Lung (tissue), 12 donors: ENCODE measurements around the gene ITGA3. TPM values are rescaled to one million over a fixed set of nuclear protein-coding genes. Genes with fewer than 3 reads are reported as not detected.

Experiments used
- ATAC-seq: fragments of 200-7000 bp; cut with Tn5 transposase; one replicate; pipeline ENCODE4 v1.9.1; 2020; ENCODE audit warnings: moderate number of reproducible peaks; ENCODE audit not compliant: insufficient read depth, low FRiP score
- DNase-seq, 3 donors: peaks; one replicate each; pipeline ENCODE4 v3.0.0-alpha.2; 2013 to 2017
- H3K27ac ChIP-seq, 2 donors: one replicate each; pipeline ENCODE4 v1.5.1; 2013; ENCODE audit warnings: mild to moderate bottlenecking in 2 of 2, moderate library complexity in 2 of 2, control low read depth in 1 of 2, inconsistent platforms in 1 of 2, low read depth in 1 of 2, low read length in 1 of 2
- H3K27me3 ChIP-seq, 3 donors: one replicate each; pipeline ENCODE4 v1.5.1; 2013; ENCODE audit warnings: low read length in 2 of 3; ENCODE audit not compliant: control insufficient read depth in 3 of 3, insufficient read depth in 3 of 3
- H3K36me3 ChIP-seq, 4 donors: one replicate each; pipeline ENCODE4 v1.5.1; 2013; ENCODE audit warnings: low read length in 4 of 4, mild to moderate bottlenecking in 1 of 4, moderate library complexity in 1 of 4; ENCODE audit not compliant: control insufficient read depth in 4 of 4, insufficient read depth in 4 of 4
- H3K4me1 ChIP-seq, 5 donors: one replicate each; pipeline ENCODE4 v1.5.1; 2013; ENCODE audit warnings: low read length in 5 of 5, mild to moderate bottlenecking in 2 of 5, moderate library complexity in 1 of 5; ENCODE audit not compliant: control insufficient read depth in 5 of 5, insufficient read depth in 5 of 5
- H3K4me3 ChIP-seq: one replicate; pipeline ENCODE4 v1.5.1; 2013; ENCODE audit warnings: mild to moderate bottlenecking, control low read depth, moderate library complexity
- H3K9ac ChIP-seq, 2 donors: one replicate each; pipeline ENCODE4 v1.5.1; 2013; ENCODE audit warnings: low read length in 2 of 2, control low read depth in 1 of 2; ENCODE audit not compliant: insufficient read depth in 1 of 2
- H3K9me3 ChIP-seq, 4 donors: one replicate each; pipeline ENCODE4 v1.5.1; 2013; ENCODE audit warnings: low read length in 3 of 4, mild to moderate bottlenecking in 1 of 4, moderate library complexity in 1 of 4; ENCODE audit not compliant: control insufficient read depth in 4 of 4, insufficient read depth in 3 of 4
- WGBS, 2 donors: extraction: QIAGEN DNeasy Blood & Tissue Kit; methylation state at CpG; one replicate each; pipeline ENCODE4 v1.1.7; 2013; 5-methylcytosine and 5-hydroxymethylcytosine counted together
- polyA plus RNA-seq, 2 donors: library from polyadenylated mRNA; stranded (reverse); fragments of 200-250 nt; gene quantifications; one replicate each; pipeline ENCODE4 v1.2.1, GENCODE V29; 2013
- total RNA-seq, 2 donors: library from RNA; depleted of rRNA in 1 of 2; stranded (reverse); fragments of >200 nt in 1 of 2; gene quantifications; one replicate each; pipeline ENCODE4 v1.2.1, GENCODE V29; 2014 to 2021
- TF ChIP-seq, protein P1 (sequence below): IDR thresholded peaks from 2 replicates; pipeline ENCODE4 v1.5.1; 2012; ENCODE audit warnings: mild to moderate bottlenecking; ENCODE audit errors: control extremely low read depth, extremely low read depth
- donor health status: control.
- donor health status: control.
- donor health status: Bipolar disorder and iron deficiency.
- donor health status: healthy.
- donor health status: DM: yes; HTN: yes; CAD: no.

ITGA3 gene
- total and polyA plus RNA-seq, 4 donors = 83.9 to 204 (median 133) TPM

DNA sequence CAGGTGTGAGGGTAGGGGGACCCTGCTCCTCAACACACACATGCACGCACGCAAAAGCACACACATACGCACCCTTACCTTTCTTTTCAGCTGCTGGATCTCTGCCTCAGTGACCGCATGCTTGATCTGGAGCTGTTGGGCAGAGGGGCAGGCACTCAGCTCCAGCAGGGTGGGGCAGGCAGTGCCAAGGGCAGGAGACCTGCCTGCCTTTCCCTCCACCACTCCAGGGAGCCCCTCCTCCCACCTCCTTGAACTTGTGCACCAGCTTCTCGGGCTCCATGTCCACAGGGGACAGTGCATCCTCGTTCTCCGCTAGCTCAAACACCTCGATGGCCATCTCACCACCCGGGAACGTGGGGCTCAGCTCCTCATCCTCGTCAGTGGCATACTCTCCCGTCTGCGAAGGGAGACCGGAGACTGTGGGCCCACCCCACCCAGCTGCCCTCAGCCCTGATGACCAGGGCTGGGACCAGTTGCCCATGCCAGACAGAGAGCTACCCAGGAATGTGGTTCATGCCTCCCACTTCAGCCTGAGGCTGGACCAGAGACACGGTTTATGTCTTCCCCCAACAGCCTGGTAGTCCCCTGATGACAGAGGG is 83.4 kb downstream of the ITGA3 start:
- Histone ChIP-seq H3K4me1 (peaks cover 0 to 22% (median 0%) of the 10 kb centered on the region in 5 donors), H3K9me3 (no peaks in the 10 kb centered on the region), H3K27ac (peak overlapping the region in 1 of 2 donors; percentile 18), H3K36me3 (peaks cover 23 to 93% (median 47%) of the 10 kb centered on the region in 4 donors), H3K4me3 (no peak overlapping the region), H3K27me3 (no peaks in the 10 kb centered on the region), H3K9ac (no peak overlapping the region)
- TF ChIP-seq, protein P1, sequence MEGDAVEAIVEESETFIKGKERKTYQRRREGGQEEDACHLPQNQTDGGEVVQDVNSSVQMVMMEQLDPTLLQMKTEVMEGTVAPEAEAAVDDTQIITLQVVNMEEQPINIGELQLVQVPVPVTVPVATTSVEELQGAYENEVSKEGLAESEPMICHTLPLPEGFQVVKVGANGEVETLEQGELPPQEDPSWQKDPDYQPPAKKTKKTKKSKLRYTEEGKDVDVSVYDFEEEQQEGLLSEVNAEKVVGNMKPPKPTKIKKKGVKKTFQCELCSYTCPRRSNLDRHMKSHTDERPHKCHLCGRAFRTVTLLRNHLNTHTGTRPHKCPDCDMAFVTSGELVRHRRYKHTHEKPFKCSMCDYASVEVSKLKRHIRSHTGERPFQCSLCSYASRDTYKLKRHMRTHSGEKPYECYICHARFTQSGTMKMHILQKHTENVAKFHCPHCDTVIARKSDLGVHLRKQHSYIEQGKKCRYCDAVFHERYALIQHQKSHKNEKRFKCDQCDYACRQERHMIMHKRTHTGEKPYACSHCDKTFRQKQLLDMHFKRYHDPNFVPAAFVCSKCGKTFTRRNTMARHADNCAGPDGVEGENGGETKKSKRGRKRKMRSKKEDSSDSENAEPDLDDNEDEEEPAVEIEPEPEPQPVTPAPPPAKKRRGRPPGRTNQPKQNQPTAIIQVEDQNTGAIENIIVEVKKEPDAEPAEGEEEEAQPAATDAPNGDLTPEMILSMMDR = no peak
- no peak for ATAC-seq
- 88% methylated on average over 15 of the region's 15 CpGs for WGBS, 2 donors
- no peak for DNase-seq

Other genes starting within 250 kb of the ITGA3 start
- not detected for gene TAC4, start 208.0 kb upstream of the ITGA3 start, total RNA-seq
- gene TAC4, start 208.0 kb upstream of the ITGA3 start, polyA plus RNA-seq = not detected
- gene DLX4, start 86.9 kb upstream of the ITGA3 start, total RNA-seq = 1 to 10 TPM in 1 of 2 donors, under 1 TPM in 1; 0.51 to 2.2 TPM
- gene DLX4, start 86.9 kb upstream of the ITGA3 start, polyA plus RNA-seq = under 1 TPM; 0.45 to 0.93 TPM
- gene DLX3, start 60.9 kb upstream of the ITGA3 start, total RNA-seq = 1 to 10 TPM in 1 of 2 donors, under 1 TPM in 1; 0.52 to 1.3 TPM
- gene DLX3, start 60.9 kb upstream of the ITGA3 start, polyA plus RNA-seq = under 1 TPM; 0.17 to 0.77 TPM
- gene PDK2, start 39.2 kb downstream of the ITGA3 start, total RNA-seq = 10 to 100 TPM; 23.2 to 27.8 TPM
- 10 to 100 TPM in 1 of 2 donors, 1 to 10 TPM in 1; 10.0 to 15.7 TPM for gene PDK2, start 39.2 kb downstream of the ITGA3 start, polyA plus RNA-seq
- 1 to 10 TPM; 3.3 to 4.4 TPM for gene SAMD14, start 74.0 kb downstream of the ITGA3 start, total RNA-seq
- 1 to 10 TPM; 3.9 to 6.2 TPM for gene SAMD14, start 74.0 kb downstream of the ITGA3 start, polyA plus RNA-seq
- gene PPP1R9B, start 94.6 kb downstream of the ITGA3 start, total RNA-seq = 10 to 100 TPM; 31.7 to 77.4 TPM
- gene PPP1R9B, start 94.6 kb downstream of the ITGA3 start, polyA plus RNA-seq = 10 to 100 TPM; 38.1 to 61.5 TPM
- 10 to 100 TPM in 1 of 2 donors, 1 to 10 TPM in 1; 5.0 to 18.2 TPM for gene SGCA, start 109.9 kb downstream of the ITGA3 start, total RNA-seq
- gene SGCA, start 109.9 kb downstream of the ITGA3 start, polyA plus RNA-seq = 10 to 100 TPM in 1 of 2 donors, 1 to 10 TPM in 1; 9.7 to 19.4 TPM
- 1,000 to 10,000 TPM in 1 of 2 donors, 100 to 1,000 TPM in 1; 443 to 1,330 TPM for gene COL1A1, start 145.5 kb downstream of the ITGA3 start, total RNA-seq
- 100 to 1,000 TPM in 1 of 2 donors, 10 to 100 TPM in 1; 30.5 to 122 TPM for gene COL1A1, start 145.5 kb downstream of the ITGA3 start, polyA plus RNA-seq
- 1 to 10 TPM in 1 of 2 donors, under 1 TPM in 1; 0.63 to 8.0 TPM for gene TMEM92, start 218.4 kb downstream of the ITGA3 start, total RNA-seq
- gene TMEM92, start 218.4 kb downstream of the ITGA3 start, polyA plus RNA-seq = 1 to 10 TPM; 5.6 to 6.2 TPM